Nephron (organoid): ENCODE data around the gene USP12.

Source experiments
- H3K27ac Mint-ChIP-seq, 3 experiments: 2 replicates each; pipeline ENCODE4 v1.8.0; 2020; ENCODE audit warnings: mixed read lengths in 3 of 3, mild to moderate bottlenecking in 2 of 3, moderate library complexity in 1 of 3
- H3K27me3 Mint-ChIP-seq: 2 replicates; pipeline ENCODE4 v1.8.0; 2021; ENCODE audit warnings: low read depth, mild to moderate bottlenecking, moderate library complexity, mixed read lengths
- H3K36me3 Mint-ChIP-seq: 2 replicates; pipeline ENCODE4 v1.8.0; 2020; ENCODE audit warnings: low read depth, mixed read lengths
- H3K4me1 Mint-ChIP-seq: 2 replicates; pipeline ENCODE4 v1.8.0; 2020; ENCODE audit warnings: mixed read lengths
- H3K4me3 Mint-ChIP-seq, 3 experiments: 2 replicates each; pipeline ENCODE4 v1.8.0; 2020; ENCODE audit warnings: mild to moderate bottlenecking in 3 of 3, mixed read lengths in 3 of 3, moderate library complexity in 2 of 3
- H3K9me3 Mint-ChIP-seq: 2 replicates; pipeline ENCODE4 v1.8.0; 2020; ENCODE audit warnings: mixed read lengths
- CTCF ChIP-seq, 3 experiments: fragments of 200-600 bp; sonication (generic); IDR thresholded peaks; one replicate each; pipeline ENCODE4 v1.5.0; 2021; ENCODE audit warnings: antibody characterized with exemption in 3 of 3; ENCODE audit not compliant: unreplicated experiment in 3 of 3

USP12 gene

GRCh38 chr13:27043013-27043412 is 128.6 kb downstream of the USP12 start:
- TF ChIP-seq CTCF (IDR thresholded peaks at IDR 0.05; ENCODE audit: unreplicated experiment in 3 of 3) = no peak
- H3K36me3 Mint-ChIP-seq = no peaks in the 10 kb centered on the region
- no peaks in the 10 kb centered on the region for H3K9me3 Mint-ChIP-seq
- no peak overlapping the region for H3K4me3 Mint-ChIP-seq
- peaks cover 9% of the 10 kb centered on the region for H3K27me3 Mint-ChIP-seq
- H3K27ac Mint-ChIP-seq = no peak overlapping the region
- peaks cover 10% of the 10 kb centered on the region for H3K4me1 Mint-ChIP-seq

- H3K4me1 Mint-ChIP-seq = peaks cover 11% of the 10 kb centered on the region
- H3K27me3 Mint-ChIP-seq = peaks cover 13% of the 10 kb centered on the region
- no peaks in the 10 kb centered on the region for H3K9me3 Mint-ChIP-seq
- H3K27ac Mint-ChIP-seq = no peak overlapping the region
- no peak for TF ChIP-seq CTCF (IDR thresholded peaks at IDR 0.05; ENCODE audit: unreplicated experiment in 3 of 3)
- no peak overlapping the region for H3K4me3 Mint-ChIP-seq
- H3K36me3 Mint-ChIP-seq = no peaks in the 10 kb centered on the region
Measured at GRCh38 chr13:27041341-27041740, 130.3 kb downstream of the USP12 start.

DNA sequence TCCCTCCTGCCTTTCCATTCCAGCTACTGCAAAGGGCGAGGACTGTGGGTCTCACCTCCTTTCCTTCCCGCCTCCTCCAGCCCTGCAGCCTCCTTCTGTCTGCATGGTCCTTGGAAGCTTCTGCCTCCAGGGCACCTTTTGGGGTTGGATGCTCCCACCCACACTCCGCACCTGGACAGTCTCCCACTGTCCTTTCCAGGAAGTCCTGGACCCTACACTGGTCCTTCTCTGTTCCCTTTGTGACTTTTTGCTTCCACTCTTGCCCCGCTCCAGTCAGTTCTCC is 130.8 kb downstream of the USP12 start:
- Mint-ChIP-seq H3K36me3 (no peaks in the 10 kb centered on the region), H3K4me1 (peaks cover 17% of the 10 kb centered on the region)

GRCh38 chr13:27039171-27039701 is 132.4 kb downstream of the USP12 start:
- Mint-ChIP-seq H3K4me3 (no peak overlapping the region), H3K4me1 (peaks cover 27% of the 10 kb centered on the region), H3K36me3 (no peaks in the 10 kb centered on the region), H3K9me3 (no peaks in the 10 kb centered on the region), H3K27ac (no peak overlapping the region), H3K27me3 (peaks cover 33% of the 10 kb centered on the region)
- TF ChIP-seq CTCF (IDR thresholded peaks at IDR 0.05; ENCODE audit: unreplicated experiment in 3 of 3) = no peak

More for the DNA sequence above, 130.8 kb downstream of the USP12 start:
- no peaks in the 10 kb centered on the region for H3K9me3 Mint-ChIP-seq
- TF ChIP-seq CTCF (IDR thresholded peaks at IDR 0.05; ENCODE audit: unreplicated experiment in 3 of 3) = no peak
- no peak overlapping the region for H3K4me3 Mint-ChIP-seq
- H3K27ac Mint-ChIP-seq = no peak overlapping the region
- peaks cover 19% of the 10 kb centered on the region for H3K27me3 Mint-ChIP-seq

- Mint-ChIP-seq H3K9me3 (no peaks in the 10 kb centered on the region), H3K27me3 (peaks cover 32% of the 10 kb centered on the region), H3K4me1 (peaks cover 26% of the 10 kb centered on the region), H3K27ac (no peak overlapping the region), H3K4me3 (no peak overlapping the region), H3K36me3 (no peaks in the 10 kb centered on the region)
- no peak for TF ChIP-seq CTCF (IDR thresholded peaks at IDR 0.05; ENCODE audit: unreplicated experiment in 3 of 3)
Measured at GRCh38 chr13:27038323-27038722, 133.3 kb downstream of the USP12 start.

DNA sequence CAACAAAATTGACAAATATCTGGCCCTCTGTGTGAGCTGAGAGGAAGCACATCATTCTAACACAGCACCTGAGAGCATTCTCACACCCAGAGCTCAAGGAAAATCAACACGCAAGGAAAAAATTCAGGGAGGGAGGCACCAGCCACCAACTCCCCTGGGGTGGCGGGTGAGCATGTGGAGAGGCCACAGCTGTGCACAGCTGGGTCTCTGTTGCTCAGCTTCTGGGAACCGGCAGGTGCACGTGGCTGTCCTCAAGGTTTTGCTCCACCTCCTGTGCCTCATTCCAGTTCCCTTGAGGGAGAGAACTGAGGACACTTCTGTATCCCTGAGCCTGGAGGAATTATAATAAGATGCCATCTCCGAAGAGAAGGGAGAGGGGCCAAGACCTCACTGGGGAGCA is 134.0 kb downstream of the USP12 start:
- Mint-ChIP-seq H3K9me3 (no peaks in the 10 kb centered on the region), H3K4me3 (no peak overlapping the region), H3K27me3 (peaks cover 32% of the 10 kb centered on the region), H3K36me3 (no peaks in the 10 kb centered on the region), H3K4me1 (peaks cover 21% of the 10 kb centered on the region), H3K27ac (no peak overlapping the region)
- no peak for TF ChIP-seq CTCF (IDR thresholded peaks at IDR 0.05; ENCODE audit: unreplicated experiment in 3 of 3)
